Stimulated activated CD4-positive, alpha-beta T cell treated with anti-CD3 and anti-CD28 coated beads, Interleukin-15, amount 100 ng/mL, for 1 hour (primary cell): ENCODE data around the gene CMSS1.

Source experiments
- DNase-seq, 2 donors: peaks; one replicate each; pipeline ENCODE4 v3.0.0-alpha.2; 2020; ENCODE audit warnings: low read depth in 1 of 2, low spot score in 1 of 2

The CMSS1 gene

DNA sequence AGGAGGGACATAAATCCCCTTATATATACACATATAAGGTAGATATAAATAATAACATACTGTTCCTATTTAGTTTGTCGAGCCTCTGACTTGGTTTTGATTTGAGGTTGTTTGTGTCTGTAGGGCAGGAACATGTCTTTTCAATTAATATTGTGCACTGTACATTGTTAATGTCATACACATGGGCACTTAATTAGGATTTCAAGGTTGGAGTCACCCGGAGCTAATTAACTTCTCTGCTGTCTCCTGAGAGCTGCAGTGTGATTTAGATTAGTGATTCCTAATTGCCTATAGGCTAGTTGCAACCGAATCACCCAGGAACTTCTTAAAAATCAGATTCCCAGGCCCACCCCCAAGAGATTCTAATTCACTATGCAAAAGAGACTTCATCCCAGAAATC lies 347.1 kb downstream of the CMSS1 start:
- no peak for DNase-seq

DNA sequence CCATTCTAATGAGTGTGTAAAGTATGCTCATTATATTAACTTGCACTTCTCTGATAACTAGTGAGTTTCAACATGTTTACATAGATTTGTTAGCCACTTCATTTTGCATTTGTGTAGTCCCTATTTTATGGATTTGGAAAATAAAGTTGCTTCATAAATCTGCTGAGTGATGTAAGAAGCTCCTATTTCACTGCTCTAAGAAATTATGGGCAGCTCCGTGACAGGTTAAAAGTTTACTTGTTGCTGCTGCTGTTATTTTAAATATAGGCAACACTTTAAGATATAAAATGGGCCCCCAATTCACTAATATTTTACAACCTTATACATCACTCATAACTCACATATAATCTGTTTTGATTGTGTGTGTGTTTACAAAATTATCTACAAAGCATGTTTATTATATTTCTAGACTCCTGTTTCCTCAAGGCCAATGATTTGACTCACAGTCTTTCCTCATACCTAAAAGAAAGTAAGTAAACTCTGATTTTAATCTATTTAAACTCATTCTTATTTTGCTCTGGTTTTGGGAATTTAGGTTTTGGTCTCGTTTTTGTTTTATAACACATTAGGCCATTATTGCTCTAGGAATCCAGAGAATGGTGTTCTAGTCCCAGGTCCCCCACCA lies 348.4 kb downstream of the CMSS1 start:
- no peak for DNase-seq

DNA sequence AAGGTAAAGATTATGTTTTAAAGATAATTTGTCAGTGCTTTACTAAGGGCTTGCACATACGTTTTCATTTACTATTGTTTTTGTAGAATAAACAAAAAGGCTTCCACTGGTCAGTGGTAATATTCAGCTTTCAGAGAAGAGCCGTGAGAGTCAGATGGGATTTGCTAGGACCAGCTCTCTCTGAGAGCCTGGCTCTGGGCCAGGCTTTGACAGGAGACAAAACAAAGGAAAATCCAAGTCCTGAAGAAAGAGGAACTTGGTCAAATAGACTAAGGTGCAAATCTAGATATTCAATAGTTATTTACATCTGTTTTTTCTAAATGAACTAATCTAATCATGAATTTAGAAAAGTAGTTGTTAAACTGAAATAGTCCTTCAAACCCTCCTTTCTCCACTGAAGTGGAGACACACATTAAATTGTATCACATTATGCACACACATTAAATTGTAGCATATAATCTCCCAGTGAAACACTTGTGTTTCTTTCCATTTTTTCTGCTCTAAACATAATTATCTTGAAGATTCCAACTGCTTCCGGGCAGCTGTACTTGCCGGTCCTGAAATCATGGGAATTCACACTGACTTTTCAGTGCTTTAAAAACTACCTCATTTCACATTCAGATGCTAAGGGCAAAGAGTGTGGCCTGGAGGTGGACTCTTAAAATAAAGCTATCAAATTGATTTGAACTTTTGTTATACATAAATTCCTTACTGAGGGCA lies 351.7 kb downstream of the CMSS1 start:
- DNase-seq: no peak

DNA sequence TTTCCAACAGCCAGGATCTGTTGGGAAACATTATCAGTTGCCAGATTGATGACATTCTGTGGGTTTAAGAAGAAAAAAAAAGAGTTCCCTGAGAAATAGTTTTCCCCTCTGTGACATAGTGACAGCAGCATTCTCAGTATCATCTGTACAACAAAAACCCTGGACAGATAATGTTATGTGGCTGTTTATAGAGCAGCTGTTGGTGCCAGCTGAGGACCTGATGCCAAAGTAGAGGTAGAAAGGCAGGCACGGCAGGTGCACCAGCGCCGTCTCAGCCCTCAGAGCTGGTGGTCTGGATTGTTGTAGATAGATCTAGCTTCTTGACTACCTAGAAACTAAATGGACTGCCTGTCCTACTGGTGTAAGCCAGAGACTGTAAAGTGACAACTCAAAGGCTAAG lies 352.8 kb downstream of the CMSS1 start:
- no peak for DNase-seq

DNA sequence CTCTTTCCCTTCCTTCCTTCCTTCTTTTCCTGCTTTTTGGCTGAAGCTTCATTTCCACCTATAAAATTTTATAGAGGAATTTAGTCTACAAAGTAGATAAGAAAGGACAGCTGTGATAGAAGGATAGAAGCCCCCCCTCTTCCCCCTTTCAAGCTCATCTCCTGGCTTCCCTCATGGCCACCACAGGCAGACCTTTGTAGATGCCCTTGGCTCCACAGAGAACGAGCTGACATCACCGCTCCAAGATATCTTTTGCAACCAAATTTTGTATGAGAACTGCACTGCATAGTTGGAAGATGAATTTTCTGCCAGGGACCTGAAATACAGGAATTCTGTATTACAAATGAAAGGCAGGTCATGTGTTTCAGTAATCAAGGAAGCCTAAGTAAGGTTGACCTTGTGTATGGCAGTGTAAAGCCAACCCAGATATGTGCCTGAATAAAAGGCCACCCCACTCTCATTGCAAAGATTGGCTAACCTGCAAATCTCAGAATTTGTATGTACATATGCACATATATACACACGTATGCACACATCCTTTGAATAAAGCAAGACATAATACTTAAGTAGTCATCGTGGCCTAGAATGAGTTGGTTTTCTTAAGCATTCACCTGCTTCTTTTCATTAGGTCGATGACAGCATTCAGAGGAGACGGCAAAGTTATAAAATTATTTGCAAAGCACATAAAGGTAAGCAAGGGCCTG lies 353.7 kb downstream of the CMSS1 start:
- no peak for DNase-seq

DNA sequence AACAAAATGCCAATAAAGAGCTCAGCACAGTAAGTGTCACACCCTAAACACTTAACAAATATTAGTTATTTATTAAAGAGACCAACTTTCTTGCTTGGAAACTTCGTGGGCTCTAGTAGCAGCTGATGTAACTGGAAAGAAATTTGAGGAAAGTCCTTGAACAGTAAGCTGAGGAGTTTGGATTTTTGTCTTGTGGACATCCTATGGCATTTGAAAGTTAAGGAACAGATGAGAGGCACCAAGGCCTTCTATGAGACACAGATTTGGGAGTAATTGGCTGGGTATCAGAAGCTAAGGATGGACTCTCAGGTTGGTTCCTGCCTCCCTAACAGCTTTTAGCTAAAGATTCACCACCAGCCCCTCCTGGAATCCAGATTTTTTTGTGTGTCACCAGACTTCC lies 356.3 kb downstream of the CMSS1 start:
- DNase-seq: no peak

DNA sequence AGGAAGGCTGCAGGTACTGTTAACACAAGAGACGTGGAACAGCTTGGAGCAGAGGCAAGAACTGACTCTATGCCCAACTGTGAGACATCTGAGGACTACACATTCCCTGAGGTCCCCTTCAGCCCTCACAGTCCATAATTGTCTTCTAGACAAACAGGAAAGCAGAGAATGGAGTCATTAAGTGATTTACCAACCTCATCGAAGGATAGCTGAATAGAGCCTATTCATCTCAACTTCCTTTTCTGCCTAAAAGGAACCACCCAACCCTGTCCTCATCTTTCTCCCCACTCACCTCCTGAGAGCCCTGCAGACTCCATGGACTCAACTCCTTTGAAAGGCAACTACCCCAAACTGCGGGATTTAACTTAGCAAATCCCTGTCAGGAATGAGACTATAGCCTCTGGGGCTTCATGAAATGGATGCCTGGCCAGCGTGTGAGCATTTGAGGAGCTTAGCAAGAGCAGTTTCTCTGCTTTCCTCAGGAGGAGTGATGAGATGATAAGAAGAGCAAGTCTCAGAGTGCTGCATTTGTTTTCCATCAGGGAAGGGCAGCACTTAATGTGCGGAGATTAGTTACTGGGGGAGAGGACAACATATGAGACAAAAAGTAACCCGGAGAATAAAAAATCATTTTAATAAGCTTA lies 358.1 kb downstream of the CMSS1 start:
- DNase-seq: no peak

DNA sequence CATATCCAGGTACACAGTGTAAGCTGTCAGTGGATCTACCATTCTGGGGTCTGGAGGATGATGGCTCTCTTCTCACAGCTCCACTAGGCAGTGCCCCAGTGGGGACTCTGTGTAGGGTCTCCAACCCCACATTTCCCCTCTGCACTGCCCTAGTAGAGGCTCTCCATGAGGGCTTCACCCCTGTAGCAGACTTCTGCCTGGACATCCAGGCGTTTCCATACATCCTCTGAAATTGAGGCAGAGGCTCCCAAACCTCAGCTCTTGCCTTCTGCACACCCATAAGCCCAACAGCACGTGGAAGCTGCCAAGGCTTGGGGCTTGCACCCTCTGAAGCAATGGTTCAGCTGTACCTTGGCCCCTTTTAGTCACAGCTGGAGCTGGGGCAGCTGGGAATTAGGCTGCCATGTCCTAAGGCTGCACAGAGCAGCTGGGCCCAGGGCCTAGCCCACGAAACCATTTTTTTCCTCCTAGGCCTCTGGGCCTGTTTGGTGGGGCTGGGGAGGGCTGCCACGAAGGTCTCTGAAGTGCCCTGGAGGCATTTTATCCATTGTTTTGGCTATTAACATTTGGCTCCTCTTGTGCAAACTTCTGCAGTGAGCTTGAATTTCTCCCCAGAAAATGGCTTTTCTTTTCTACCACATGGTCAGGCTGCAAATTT lies 362.2 kb downstream of the CMSS1 start:
- DNase-seq: no peak

DNA sequence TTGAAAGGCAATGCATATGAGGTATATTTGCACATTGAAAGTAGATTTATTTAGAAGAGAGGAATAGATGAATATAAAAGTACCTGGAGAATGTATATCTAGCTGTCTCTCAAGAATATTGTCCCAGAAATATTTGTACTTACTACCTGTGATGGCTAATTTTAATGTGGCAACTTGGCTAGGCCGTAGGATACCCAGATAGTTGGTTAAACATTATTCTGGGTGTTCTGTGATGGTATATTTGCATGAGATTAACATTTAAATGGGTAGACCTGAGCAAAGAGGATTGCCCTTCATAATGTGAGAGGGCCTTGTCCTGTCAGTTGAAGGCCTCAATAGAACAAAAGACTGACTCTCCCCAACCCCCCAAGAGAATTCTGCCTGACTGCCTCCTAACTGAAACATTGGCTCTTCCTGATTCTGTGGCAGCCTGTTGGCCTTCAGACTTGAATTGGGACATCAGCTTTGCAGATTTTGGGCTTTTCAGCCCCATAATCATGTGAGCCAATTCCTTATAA lies 366.0 kb downstream of the CMSS1 start:
- no peak for DNase-seq

DNA sequence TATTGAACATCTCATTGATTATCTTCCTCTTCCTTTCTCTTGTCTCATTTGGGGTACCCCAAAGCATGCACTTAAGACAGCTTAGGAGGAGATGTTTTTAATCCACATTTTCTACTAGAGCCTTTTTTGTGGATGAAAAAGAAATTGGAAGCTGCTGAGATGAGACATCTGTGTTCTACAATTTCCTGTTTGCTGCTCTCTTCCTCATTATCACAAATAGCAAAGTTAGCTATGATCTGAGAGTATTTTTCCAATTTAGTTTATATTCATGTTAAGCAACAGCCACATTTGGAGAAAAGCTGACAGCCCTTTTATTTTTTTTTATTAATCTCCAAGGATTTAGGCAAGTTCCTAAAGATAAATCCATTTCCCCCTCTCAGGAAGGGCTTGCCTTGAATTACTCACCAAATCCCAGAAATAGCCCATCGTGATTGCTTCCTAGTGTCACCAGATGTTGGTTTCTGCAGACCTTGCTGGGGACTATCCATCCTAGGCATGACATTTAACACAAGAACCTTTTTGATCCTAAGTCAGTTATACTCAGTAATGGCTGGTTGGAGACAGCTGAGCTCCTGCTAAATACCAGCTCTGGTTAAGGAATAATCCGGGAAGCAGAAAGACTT lies 367.4 kb downstream of the CMSS1 start:
- no peak for DNase-seq

DNA sequence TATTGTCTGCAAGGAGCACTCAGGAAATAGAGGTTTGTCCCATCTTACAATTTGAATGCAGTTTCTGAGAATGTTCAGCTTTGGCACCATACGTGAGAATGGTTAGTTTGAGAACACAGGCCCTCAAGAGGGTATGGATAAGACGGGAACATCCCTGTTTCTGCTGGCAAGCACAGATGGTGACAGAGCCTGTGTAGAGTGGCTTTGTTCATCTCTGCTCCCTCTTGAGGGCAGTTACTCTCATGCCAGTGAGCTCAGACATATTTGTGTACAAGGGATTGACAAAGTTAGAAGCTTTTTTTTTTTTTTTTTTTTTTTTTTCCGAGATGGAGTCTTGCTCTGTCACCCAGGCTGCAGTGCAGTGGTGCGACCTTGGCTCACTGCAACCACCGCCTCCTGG lies 368.2 kb downstream of the CMSS1 start:
- DNase-seq: no peak

DNA sequence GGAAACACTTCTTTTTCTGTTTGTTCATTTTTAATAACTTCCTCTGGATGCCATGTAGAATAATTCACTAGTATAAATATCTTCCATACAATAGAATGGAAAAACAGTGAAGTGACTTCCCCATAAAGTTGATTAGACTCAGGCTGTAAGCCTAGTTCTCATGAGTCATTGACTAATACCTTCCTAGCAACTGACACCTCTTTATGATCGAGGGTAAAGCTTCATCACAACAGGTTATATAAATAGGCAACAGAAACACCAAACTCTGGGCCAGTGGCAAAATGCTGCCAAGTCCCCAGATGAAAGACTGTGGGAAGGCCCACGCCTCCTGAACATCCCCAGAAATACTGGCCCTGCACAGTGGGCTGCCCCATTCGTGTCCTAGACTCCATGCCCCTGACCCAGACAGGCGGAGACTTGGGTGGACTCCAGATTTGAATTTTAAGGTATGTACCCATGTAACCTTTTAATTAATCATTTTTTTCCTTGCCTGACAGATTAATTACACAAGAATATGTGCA lies 371.8 kb downstream of the CMSS1 start:
- no peak for DNase-seq

DNA sequence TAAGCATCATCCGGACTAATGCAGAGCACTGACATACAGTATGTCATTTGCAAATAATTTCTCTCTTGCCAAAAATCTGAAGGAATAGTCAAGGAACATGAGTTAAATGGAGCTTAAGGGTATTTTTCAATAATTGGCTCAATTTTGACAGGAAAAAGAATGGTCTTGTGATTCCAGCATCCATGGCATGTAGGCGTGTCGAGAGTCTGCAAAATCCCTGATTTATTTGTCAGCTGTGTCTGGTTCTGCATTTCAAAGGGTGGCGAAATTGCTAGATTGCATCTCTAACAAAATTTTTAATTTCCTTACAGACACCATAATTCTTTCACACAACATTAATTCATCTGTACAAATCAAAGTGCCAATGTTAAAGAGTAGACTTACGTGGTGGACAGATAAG lies 377.7 kb downstream of the CMSS1 start:
- DNase-seq: no peak

DNA sequence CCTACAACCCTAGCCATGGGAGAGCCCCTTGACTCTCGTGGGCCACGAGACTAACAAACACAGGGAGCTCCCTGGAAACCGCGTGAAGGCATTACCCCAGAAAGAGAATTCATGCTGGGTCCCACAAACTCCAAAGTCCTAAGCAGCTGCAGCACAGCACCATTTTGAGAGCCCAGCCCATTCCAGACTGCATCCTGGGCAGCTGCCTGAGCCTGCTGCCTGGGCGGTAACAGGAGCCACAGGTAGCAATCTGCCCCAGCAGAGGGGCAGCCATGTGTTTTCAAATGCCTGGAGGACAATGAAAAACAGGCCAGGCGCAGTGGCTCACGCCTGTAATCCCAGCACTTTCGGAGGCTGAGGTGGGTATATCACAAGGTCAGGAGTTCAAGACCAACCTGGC lies 380.2 kb downstream of the CMSS1 start:
- DNase-seq: no peak

DNA sequence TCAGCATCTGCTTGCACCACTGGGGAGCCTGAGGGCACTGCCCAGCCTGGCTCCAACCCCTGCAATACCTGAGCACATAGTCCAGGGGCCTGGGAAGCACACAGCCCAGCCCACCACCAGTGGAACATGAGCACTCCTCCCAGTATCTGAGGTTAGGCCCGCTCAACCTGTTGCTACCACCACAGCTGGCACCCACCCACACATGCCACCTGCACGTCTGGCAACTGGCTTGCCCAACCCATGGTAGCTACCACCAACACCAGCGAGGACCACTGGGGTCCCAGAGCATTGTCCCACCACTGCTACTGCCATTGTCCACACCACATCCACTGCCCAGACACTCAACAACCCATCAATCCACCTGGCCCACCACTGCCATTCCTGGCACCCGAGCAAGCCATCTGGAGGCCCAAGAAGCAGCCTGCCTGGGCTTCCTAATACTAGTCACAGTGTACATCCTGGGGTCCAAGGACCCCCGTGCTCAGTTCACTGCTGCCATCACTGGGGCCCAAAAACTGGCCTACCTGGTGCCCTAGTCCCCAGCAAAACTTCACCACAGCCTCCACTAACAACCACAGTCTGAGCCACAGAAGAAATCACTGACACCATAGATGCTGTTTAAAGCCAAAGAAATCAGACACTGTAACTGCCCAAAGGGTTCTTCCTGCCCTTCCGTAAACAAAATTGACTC lies 381.1 kb downstream of the CMSS1 start:
- no peak for DNase-seq

DNA sequence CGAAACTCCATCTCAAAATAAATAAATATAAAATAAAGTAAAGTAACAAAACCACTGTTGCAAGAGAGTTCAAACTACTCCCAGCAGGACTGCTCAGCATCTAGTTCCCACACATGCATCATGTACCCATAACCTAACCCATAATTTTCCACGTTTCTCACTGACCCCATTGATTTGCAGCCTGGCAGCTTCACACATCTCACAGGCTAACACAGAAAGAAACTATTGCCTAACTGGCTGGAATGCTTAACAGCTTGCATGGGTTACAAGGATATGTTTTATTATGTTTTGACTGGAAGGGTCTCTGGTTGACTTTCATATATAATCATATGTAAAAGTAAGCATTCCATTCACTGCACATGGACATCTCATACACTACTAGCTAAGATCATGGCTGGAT lies 387.5 kb downstream of the CMSS1 start:
- DNase-seq: no peak

DNA sequence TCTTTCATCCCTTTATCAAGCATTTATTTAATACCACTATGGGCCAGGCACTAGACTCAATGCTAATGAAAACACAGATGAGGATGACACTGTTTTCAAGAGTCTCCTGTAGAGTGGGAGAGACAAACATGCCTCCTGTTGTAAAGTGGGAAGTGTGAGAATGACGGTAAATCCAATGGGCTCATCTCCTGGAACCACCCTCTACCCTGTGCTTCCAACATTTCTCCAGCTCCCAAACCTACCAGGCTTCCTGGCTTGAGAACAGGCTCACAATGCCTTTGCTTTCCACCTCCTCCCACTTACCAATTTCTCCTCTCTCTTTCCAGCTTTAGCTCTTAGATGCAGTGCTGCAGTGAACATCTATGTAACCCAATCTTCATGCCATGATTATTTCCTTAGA lies 389.0 kb downstream of the CMSS1 start:
- no peak for DNase-seq

DNA sequence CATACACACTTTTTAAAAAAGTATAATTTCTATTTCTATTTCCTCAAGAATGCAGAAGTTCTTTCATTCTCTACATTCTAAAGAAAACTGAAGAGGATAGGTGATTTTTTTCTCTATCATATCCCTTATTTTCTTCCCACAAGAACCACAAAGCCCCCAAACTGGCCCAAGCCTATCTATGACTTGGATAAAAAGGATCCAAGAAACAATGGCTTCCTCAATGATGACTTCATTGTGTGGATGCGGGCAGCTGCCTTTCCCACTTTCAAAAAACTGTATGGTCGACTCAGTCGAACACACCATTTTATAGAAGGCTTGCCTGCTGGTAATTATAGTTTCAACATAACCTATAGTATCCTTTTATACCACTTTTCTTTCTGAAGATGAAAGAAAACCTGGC lies 390.2 kb downstream of the CMSS1 start:
- no peak for DNase-seq

DNA sequence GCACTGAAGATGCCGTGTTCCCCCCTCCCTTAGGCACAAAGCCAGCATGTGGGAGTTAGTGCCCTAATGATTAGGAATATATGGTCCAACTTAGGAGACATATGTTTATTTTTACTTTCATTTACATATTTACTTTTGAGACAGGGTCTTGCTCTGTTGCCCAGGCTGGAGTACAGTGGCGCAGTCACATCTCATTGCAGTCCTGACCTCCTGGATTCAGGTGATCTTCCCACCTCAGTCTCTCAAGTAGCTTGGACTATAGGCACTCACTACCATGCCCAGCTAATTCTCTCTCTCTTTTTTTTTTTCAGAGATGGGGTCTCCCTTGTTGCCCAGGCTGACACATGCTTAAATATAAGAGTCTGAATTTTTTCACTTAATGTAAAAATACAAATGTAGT lies 391.5 kb downstream of the CMSS1 start:
- no peak for DNase-seq
